Stimulated activated memory B cell treated with anti-CD40 and anti-IgM and Interleukin-4, amounts not matched to agents 10 μg/mL and 1 μg/mL and 100 μg/mL, for 72 hours (primary cell): ENCODE data around the gene HOXA10.

Experiments
- ATAC-seq: fragments of 150-1000 bp; cut with Tn5 transposase; 2 replicates; pipeline ENCODE4 v1.10.0; 2021
- H3K27ac Mint-ChIP-seq: one replicate; pipeline ENCODE4 v1.8.0; 2022; ENCODE audit warnings: mild to moderate bottlenecking, mixed read lengths
- H3K27me3 Mint-ChIP-seq: one replicate; pipeline ENCODE4 v1.8.0; 2022; ENCODE audit warnings: mixed read lengths
- H3K36me3 Mint-ChIP-seq: one replicate; pipeline ENCODE4 v1.8.0; 2022; ENCODE audit warnings: mixed read lengths
- H3K4me1 Mint-ChIP-seq: one replicate; pipeline ENCODE4 v1.8.0; 2022; ENCODE audit warnings: mixed read lengths
- H3K4me3 Mint-ChIP-seq: one replicate; pipeline ENCODE4 v1.8.0; 2022; ENCODE audit warnings: mild to moderate bottlenecking, moderate library complexity, mixed read lengths
- H3K9me3 Mint-ChIP-seq: one replicate; pipeline ENCODE4 v1.8.0; 2022; ENCODE audit warnings: mixed read lengths

Gene HOXA10

DNA sequence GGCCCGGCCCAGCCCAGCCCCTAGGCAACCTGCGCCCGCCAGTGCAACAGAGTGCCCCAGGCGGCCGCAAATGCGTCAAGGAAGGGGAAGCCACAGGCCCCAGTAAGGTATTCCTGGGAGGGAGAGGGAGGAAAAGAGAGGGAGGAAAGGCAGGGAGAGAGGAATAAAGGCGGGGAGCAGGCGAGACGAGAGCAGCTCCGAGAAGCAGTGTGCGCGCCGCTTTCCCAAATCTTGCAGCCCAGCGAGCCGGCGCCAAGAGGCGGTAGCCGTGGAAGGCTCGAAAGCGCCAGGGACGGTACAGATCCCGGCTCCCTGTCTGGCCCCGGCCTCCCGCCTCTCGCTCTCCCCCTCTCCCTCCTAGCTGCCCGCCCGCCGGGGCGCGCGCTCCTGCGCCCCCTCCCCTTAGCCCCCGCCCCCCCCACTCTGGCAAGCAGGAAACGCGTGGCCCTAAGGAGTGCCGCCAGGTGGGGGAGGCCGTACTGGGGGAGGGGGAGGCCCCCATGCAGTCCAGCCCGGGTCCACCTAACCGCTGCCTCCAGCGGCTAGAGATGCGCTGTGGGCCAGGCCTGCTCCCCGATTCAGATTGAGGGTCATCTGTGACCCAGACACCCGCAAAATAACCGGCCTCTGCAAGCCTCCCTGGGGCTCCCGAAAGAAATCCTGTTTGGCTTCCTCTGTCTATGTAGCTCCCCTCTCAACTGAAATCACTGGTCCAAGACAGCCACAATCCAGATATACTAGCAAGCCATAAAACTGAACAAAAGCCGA, 4.3 kb downstream of the HOXA10 start:
- ATAC-seq, result no peak
- H3K27ac Mint-ChIP-seq, result no peak overlapping the region
- no peaks in the 10 kb centered on the region for H3K36me3 Mint-ChIP-seq
- H3K4me3 Mint-ChIP-seq, result no peak overlapping the region
- H3K9me3 Mint-ChIP-seq, result no peaks in the 10 kb centered on the region
- peaks cover 68% of the 10 kb centered on the region for H3K27me3 Mint-ChIP-seq
- H3K4me1 Mint-ChIP-seq, result peaks cover 22% of the 10 kb centered on the region

DNA sequence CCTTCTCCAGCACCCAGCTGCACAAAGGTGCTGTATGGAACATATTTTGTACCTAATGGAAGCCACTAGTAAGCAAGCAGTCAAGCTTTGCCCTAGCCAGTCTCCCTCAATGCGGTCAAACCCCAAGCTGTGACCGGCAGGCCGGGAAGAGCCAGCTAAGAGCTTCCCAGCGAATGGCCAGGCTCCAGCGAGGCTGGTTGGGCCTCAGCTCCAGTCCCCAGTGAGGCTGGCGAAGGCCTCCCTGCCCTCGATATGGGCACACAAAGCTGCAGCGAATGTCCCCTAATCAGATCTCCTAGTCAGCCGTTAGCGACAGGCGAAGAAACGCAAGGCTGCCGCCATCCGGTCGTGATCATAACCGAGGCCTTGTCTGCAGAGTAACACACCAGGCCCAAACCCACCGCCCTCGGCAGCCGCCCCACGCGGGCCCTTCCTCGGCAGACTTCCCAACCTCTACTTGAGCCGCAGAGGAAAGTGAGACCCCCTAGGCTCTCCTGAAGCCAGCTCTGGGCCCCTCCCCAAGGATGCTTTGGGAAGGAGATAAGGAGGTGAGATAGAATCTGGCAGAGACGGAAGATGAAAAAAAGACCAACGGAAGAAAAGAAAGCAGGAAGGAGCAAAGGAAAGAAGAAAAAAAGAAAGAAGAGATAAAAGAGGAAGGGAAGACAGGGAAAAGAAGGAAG, 5.7 kb downstream of the HOXA10 start:
- peaks cover 19% of the 10 kb centered on the region for H3K4me1 Mint-ChIP-seq
- no peak overlapping the region for H3K27ac Mint-ChIP-seq
- no peak overlapping the region for H3K4me3 Mint-ChIP-seq
- H3K27me3 Mint-ChIP-seq, result peaks cover 74% of the 10 kb centered on the region
- no peaks in the 10 kb centered on the region for H3K9me3 Mint-ChIP-seq
- ATAC-seq, result no peak
- no peaks in the 10 kb centered on the region for H3K36me3 Mint-ChIP-seq

DNA sequence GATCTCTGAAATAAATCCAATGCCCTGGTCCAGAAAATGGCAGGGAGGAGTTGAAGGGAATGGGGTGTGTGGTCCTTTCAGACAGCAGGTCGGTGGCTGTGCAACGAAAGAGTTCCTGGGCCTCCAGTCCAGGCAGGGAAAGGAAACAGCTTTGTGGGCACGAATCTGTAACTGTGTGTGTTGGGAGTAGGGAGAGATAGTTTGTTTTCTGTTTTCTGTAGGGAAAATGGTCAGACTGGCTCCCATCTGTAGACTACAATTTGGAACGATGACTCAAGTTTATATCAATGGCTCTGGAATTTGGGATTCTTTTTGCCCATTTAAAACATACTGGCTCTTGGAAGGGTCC, 6.2 kb downstream of the HOXA10 start:
- H3K27ac Mint-ChIP-seq, result no peak overlapping the region
- H3K4me1 Mint-ChIP-seq, result peaks cover 19% of the 10 kb centered on the region
- no peak for ATAC-seq
- H3K9me3 Mint-ChIP-seq, result no peaks in the 10 kb centered on the region
- H3K4me3 Mint-ChIP-seq, result no peak overlapping the region
- no peaks in the 10 kb centered on the region for H3K36me3 Mint-ChIP-seq
- H3K27me3 Mint-ChIP-seq, result peaks cover 79% of the 10 kb centered on the region

DNA sequence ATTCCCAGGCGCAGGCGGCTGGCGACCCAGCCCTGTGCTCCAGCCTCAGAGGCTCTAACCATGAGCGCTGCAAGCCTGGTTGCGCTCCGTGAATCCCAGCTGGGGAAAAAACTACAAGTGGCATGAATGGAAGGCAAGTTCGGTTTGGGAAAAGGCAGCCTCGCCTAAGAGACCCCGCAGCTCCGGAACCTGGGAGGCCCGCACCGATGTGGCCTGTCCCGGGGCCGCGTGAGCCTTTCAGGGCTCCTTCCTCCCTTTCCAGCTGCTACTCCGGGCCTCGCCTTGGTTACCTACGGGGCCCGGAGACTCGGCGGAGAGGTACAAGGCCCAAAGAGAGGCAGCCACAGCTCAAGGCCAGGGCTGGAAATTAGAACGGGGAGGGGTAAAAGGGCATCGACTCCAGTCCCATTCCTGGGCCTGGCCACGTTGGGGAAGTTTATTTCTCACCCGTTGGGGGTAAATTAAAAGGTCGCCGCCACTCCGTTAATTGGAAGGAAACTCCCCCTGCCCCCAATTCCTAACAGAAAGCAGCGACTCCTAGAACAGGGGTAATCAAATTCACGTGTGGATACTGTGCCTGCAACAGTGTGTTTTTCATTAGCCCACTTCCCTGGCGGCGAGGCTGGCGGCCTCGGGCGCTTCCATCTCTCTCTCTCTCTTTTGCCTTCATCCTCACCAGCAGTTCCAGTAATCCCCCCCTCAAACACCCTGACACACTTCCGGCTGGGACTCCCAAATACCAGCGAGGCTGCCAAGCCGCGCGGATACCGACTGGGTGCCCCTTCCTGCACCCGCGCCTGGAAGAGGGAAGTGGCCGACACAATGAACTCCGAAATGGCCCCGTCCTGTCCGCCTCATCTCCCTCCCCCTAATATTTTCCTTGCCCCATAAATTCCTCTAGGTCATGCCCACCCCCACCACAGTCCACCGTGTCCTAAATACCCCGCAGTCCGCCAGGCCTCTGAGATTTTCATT, 7.3 kb downstream of the HOXA10 start:
- Mint-ChIP-seq H3K4me1 (peaks cover 13% of the 10 kb centered on the region), H3K27me3 (peaks cover 79% of the 10 kb centered on the region), H3K27ac (peak overlapping the region; percentile 61), H3K4me3 (peak overlapping the region; percentile 15), H3K36me3 (no peaks in the 10 kb centered on the region), H3K9me3 (no peaks in the 10 kb centered on the region)
- ATAC-seq, result no peak

DNA sequence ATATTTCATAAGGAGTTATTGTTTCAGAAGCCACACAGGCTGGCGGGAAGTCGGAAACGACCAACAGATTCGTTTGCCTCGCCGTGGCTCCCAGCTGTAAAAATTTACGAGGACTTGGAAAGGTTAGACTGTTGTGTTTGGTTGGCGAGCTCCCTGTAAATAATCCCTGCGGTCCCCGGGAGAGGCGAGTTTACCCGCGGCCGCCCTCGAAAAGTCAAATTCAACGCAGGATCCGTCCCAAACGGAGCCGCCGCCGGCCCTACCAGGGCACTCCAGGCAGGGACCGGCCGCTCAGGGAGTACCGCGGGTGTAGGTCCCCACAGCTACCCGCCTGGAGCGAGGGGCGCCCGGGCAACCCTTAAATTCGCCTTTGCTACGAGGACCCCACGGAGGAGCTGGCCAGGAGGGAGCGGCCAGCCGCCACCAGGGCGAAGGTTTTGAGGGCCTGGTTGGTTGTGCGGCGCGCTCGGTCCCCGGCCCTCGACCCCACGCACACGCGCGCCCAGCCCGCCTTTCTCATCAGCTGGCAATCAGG, 8.1 kb downstream of the HOXA10 start:
- Mint-ChIP-seq H3K4me1 (peaks cover 10% of the 10 kb centered on the region), H3K4me3 (peak overlapping the region; percentile 29), H3K36me3 (no peaks in the 10 kb centered on the region), H3K9me3 (no peaks in the 10 kb centered on the region), H3K27ac (no peak overlapping the region), H3K27me3 (peaks cover 76% of the 10 kb centered on the region)
- no peak for ATAC-seq

DNA sequence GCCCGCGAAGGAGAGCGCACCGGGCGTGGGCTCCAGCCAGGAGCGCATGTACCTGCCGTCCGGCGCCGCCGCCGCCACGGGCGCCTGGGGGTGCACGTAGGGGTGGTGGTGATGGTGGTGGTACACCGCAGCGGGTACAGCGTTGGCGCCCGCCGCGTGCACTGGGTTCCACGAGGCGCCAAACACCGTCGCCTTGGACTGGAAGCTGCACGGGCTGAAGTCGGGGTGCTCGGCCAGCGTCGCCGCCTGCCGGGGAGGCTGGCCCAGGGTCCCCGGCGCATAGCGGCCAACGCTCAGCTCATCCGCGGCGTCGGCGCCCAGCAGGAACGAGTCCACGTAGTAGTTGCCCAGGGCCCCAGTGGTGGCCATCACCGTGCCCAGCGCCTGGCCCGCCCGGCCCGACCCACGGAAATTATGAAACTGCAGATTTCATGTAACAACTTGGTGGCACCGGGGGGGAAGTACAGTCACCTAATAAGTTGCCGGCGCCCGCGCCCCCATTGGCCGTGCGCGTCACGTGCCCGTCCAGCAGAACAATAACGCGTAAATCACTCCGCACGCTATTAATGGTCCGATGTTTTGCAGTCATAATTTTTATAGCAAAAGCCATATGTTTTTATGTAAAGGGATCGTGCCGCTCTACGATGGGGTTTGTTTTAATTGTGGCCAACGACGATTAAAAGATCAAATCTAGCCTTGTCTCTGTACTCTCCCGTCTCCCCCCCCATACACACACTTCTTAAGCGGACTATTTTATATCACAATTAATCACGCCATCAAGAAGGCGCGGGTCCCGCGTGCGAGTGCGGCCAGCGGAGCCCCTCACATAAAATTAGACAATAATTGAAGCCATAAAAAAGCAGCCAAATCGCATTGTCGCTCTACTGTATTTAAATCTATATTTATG, 8.8 kb downstream of the HOXA10 start, which contains the start of gene HOXA9:
Gene HOXA9 (minus strand): TSS at position 449 of the 907 bp plus-strand sequence. CDS start 80 bp downstream, at position 369.
- Mint-ChIP-seq H3K27ac (no peak within 1 kb of the TSS), H3K27me3 (peaks cover 73% of the 10 kb centered on the region), H3K4me3 (peak within 1 kb of the TSS; percentile 31), H3K36me3 (no peaks in the 10 kb centered on the region), H3K4me1 (peaks cover 14% of the 10 kb centered on the region), H3K9me3 (no peaks in the 10 kb centered on the region)
- ATAC-seq, result no peak

DNA sequence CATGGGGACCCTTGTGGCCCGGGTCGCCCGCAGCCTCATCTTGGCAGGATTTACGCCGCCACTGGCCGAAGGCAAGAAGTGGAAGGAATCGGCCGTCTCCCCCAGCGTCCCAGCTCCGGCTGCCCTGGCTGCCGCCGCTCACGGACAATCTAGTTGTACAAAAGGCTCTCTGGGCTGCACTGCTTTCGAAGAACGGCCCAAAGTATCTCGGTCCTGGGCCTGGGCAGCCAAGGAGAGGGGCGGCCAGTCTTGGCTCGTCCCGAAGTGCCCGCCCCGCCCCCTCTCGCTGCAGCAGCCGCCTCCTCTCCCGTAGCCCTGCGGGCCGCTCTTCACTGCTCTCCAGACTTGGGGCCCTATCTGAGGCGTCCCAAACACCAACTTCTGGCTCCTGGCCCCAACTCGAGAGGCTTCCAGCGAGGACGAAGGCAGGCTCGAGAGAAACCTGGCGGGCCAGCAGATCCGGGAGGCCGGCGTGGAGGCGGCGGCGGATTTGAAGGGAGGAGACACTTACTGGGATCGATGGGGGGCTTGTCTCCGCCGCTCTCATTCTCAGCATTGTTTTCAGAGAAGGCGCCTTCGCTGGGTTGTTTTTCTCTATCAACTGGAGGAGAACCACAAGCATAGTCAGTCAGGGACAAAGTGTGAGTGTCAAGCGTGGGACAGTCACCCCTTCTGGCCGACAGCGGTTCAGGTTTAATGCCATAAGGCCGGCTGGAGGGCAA, 9.6 kb downstream of the HOXA10 start:
- H3K36me3 Mint-ChIP-seq, result no peaks in the 10 kb centered on the region
- peaks cover 14% of the 10 kb centered on the region for H3K4me1 Mint-ChIP-seq
- peaks cover 76% of the 10 kb centered on the region for H3K27me3 Mint-ChIP-seq
- no peak overlapping the region for H3K27ac Mint-ChIP-seq
- H3K4me3 Mint-ChIP-seq, result peak overlapping the region; percentile 31
- no peaks in the 10 kb centered on the region for H3K9me3 Mint-ChIP-seq
- no peak for ATAC-seq

DNA sequence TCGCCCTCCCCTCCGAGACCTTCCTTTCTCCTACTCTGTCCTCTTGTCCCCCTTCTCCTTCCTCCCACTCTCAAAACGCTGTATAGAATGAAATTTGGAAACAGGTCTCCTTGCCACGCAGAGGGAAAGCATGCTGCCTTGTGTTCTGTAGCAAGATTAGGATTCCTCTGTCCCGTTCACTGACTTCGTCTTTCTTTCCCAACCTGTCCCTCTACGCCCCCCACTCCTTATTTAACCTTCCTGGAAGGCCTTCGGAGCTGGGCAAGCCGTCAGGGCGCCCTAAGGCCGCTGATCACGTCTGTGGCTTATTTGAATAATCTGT, 10.1 kb downstream of the HOXA10 start:
- H3K27me3 Mint-ChIP-seq, result peaks cover 77% of the 10 kb centered on the region
- no peaks in the 10 kb centered on the region for H3K9me3 Mint-ChIP-seq
- peaks cover 14% of the 10 kb centered on the region for H3K4me1 Mint-ChIP-seq
- H3K27ac Mint-ChIP-seq, result no peak overlapping the region
- ATAC-seq, result no peak
- peak overlapping the region; percentile 9 for H3K4me3 Mint-ChIP-seq
- H3K36me3 Mint-ChIP-seq, result no peaks in the 10 kb centered on the region

DNA sequence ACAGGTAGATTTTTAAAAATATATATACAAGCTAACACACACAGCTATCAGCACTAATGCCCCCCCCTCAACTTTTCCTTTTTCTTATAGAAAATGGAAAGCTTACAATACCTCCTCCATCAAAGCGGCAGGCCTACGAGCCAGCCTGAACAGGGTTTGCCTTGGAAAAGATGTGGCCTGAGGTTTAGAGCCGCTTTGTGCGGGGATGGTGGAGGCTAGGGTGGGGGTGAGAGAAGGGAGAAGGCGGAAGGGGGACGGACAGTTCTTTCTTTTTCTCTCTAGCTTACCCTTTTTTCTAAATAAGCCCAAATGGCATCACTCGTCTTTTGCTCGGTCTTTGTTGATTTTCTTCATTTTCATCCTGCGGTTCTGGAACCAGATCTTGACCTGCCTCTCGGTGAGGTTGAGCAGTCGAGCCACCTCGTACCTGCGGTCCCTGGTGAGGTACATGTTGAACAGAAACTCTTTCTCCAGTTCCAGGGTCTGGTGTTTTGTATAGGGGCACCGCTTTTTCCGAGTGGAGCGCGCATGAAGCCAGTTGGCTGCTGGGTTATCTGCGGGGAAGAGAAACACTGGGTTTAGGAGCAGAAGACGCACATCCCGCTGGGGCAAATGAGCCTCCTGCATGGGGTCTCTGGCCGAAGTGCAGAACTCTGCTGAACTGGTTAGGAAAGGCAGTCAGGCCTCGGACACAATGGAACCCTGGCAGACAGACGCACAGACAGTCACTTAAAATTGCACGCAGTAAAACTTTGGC, 10.7 kb downstream of the HOXA10 start:
- Mint-ChIP-seq H3K4me1 (peaks cover 8% of the 10 kb centered on the region), H3K36me3 (no peaks in the 10 kb centered on the region), H3K4me3 (no peak overlapping the region), H3K27ac (no peak overlapping the region), H3K27me3 (peaks cover 77% of the 10 kb centered on the region), H3K9me3 (no peaks in the 10 kb centered on the region)
- ATAC-seq, result no peak

DNA sequence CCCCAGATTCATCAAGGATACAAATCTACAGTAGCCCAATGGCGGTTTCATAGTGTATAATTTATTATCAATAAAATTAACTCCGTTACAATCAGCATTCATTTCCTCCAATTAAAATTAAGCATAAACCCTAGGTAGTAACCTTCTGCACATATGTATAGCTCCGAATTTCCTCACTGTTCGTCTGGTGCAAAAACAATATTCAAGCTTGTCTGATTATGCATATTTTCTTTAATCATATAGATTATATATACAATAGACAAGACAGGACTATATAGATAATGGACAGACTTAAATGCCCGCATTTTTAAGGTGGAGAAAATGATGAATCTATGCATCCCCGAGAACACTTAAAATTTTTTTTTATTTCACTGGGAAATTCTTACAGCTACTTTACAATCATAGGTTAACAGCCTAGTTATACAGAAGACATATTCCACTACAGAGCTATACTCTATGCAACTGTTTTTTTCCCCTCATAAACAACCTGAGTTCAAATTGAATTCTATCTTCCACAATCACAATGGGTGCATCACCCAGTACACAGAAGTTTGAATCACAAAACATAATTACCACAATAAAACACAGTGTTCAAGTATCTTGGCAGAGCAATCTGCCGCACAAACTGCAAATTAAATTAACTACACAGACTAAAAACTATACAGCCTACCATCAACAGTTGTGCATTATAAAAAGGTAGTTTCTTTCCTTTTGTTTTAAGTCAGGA, 11.4 kb downstream of the HOXA10 start:
- no peak overlapping the region for H3K4me3 Mint-ChIP-seq
- peaks cover 6% of the 10 kb centered on the region for H3K9me3 Mint-ChIP-seq
- H3K4me1 Mint-ChIP-seq, result peaks cover 11% of the 10 kb centered on the region
- no peak overlapping the region for H3K27ac Mint-ChIP-seq
- no peaks in the 10 kb centered on the region for H3K36me3 Mint-ChIP-seq
- ATAC-seq, result no peak
- peaks cover 77% of the 10 kb centered on the region for H3K27me3 Mint-ChIP-seq

DNA sequence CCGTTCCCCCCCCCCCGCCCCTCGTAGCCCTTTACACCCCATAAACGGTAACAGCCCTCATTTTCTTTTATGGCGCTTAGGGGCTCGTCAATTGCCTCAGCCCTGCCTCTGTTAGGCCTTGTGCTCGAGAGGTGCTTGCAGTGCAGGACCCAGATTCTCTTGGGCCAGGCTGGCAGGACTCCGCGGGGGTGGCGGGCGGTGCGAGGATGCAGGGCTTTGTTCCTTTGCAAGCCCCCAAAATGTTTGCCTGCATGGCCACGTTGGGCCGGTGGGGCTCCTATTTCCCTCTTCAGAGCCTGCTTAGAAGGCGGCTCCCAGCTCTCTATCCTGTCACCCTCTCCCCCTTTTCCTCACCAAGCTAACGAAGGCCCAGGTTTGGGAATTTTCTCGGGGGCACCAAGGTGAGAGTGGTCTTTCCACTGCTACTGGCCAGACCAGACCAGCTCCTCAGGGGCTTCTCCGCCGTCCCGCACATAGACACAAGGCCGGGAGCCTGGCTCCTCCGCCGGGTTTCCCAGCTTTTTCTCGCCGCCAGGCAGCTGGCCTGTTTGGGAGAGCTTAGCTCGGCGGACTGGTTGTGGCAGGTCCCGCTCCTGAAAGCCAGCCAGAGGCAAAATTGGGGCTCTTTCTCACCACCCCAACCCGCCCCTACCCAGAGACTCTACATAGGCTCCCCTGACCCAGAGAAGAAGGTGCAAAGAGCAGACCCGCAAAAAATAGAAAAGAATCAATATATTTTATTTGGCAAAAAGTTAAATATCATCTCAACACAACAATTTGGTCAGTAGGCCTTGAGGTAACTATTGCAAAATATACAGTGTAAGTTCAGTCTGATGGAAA, 12.2 kb downstream of the HOXA10 start:
- Mint-ChIP-seq H3K27ac (no peak overlapping the region), H3K36me3 (no peaks in the 10 kb centered on the region), H3K4me1 (peaks cover 13% of the 10 kb centered on the region), H3K9me3 (peaks cover 6% of the 10 kb centered on the region), H3K4me3 (peak overlapping the region; percentile 34), H3K27me3 (peaks cover 77% of the 10 kb centered on the region)
- ATAC-seq, result no peak

DNA sequence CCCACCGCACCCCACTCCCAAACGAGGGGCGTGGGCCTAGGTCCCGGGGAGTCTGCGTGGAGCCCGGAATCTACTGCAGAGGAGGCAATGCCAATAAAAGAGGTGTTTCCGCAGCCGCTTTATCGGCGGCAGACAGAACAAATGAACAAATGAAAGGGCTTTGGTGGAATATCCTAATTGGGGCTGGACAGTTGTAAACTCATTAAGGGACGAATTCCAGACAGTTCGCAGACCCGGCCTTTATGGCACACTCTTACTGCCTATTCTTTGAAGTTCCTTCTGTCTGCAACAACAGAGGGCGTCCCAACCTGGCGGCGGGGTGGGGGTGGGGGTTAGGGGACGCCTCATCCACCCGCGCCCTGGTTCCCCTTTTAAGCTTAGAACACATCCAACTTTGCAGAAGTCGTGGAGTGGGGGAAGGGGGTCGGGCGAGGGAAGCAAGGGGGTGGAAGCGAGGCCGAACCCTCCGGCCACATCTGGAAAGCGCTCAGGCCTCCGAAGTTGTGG, 12.9 kb downstream of the HOXA10 start:
- Mint-ChIP-seq H3K4me1 (peaks cover 13% of the 10 kb centered on the region), H3K27me3 (peaks cover 80% of the 10 kb centered on the region), H3K4me3 (peak overlapping the region; percentile 74), H3K36me3 (no peaks in the 10 kb centered on the region), H3K27ac (no peak overlapping the region), H3K9me3 (peaks cover 6% of the 10 kb centered on the region)
- no peak for ATAC-seq
